Endothelial cell of umbilical vein (primary cell): ENCODE measurements around the gene XRCC4. TPM values are rescaled to one million over a fixed set of nuclear protein-coding genes. Genes with fewer than 3 reads are reported as not detected.

Experiments used
- BruUV-seq: library from RNA; stranded (reverse); fragments of 400-500 nt; replicated peaks from 2 replicates; lab custom pipeline; 2021; lab: Mats Ljungman, UMichigan
- CTCF ChIA-PET: fragments of 300-600, 350-600 bp; sonication (Branson Sonifier 250); formaldehyde crosslinking; loops from one replicate; lab custom pipeline; 2021; ENCODE audit warnings: antibody characterized with exemption, inconsistent platforms; lab: Charles Lee
- POLR2A ChIA-PET: fragments of 300-600, 350-600 bp; sonication (Branson Sonifier 250); formaldehyde crosslinking; loops from one replicate; lab custom pipeline; 2021; ENCODE audit warnings: antibody characterized with exemption, inconsistent platforms; lab: Charles Lee
- DNase-seq: peaks from one replicate; pipeline ENCODE4 v3.0.0-alpha.2; 2011; ENCODE audit warnings: low read depth, low spot score
- FAIRE-seq: peaks from 2 replicates; lab custom pipeline; 2011; peaks lifted over from hg19 to GRCh38; lab: Jason Lieb, UNC
- H2AFZ ChIP-seq: 2 replicates; pipeline ENCODE4 v1.6.0; 2012; ENCODE audit warnings: low read depth, low read length, control low read depth, inconsistent platforms
- H3K27ac ChIP-seq: 2 replicates; pipeline ENCODE4 v1.5.1; 2011; ENCODE audit warnings: low read depth, mild to moderate bottlenecking, control low read depth, low read length, moderate library complexity; ENCODE audit not compliant: insufficient read depth
- H3K27me3 ChIP-seq, 2 experiments: 2 replicates each; pipeline versions ENCODE4 v1.6.0 to v1.6.1; 2011; ENCODE audit warnings: low read length in 2 of 2, mixed read lengths in 1 of 2; ENCODE audit not compliant: control insufficient read depth in 2 of 2, insufficient read depth in 2 of 2
- H3K36me3 ChIP-seq, 2 experiments: 2 replicates in 1 of 2; 3 replicates in 1 of 2; pipeline ENCODE4 v1.5.1; 2011; ENCODE audit warnings: low read length in 2 of 2, mild to moderate bottlenecking in 1 of 2, moderate library complexity in 1 of 2; ENCODE audit not compliant: control insufficient read depth in 2 of 2, insufficient read depth in 2 of 2; ENCODE audit errors: extremely low read depth in 1 of 2
- H3K4me1 ChIP-seq: 3 replicates; pipeline ENCODE4 v1.5.1; 2011; ENCODE audit warnings: mild to moderate bottlenecking, low read length; ENCODE audit not compliant: control insufficient read depth, insufficient read depth; ENCODE audit errors: extremely low read depth
- H3K4me2 ChIP-seq: 2 replicates; pipeline ENCODE4 v1.6.1; 2011; ENCODE audit warnings: low read length, control low read depth, mixed read lengths; ENCODE audit not compliant: insufficient read depth
- H3K4me3 ChIP-seq, 3 experiments: fragments of 200-600 bp in 1 of 3; sonication (generic), shearing (Covaris generic) in 1 of 3; replicated peaks in 1 of 3; 2 replicates each; pipeline ENCODE4 v1.5.1; 2011 to 2016; ENCODE audit warnings: control low read depth in 3 of 3, low read length in 3 of 3, mild to moderate bottlenecking in 2 of 3, inconsistent platforms in 1 of 3, low read depth in 1 of 3, moderate library complexity in 1 of 3; ENCODE audit not compliant: insufficient read depth in 1 of 3
- H3K79me2 ChIP-seq: 2 replicates; pipeline ENCODE4 v1.6.0; 2012; ENCODE audit warnings: low read length, inconsistent platforms; ENCODE audit not compliant: control insufficient read depth, insufficient read depth
- H3K9ac ChIP-seq: replicated peaks from 2 replicates; pipeline ENCODE3; 2011; ENCODE audit warnings: low read length, control low read depth; ENCODE audit not compliant: insufficient read depth; ENCODE audit errors: extremely low read depth
- H3K9me1 ChIP-seq: replicated peaks from 3 replicates; pipeline ENCODE4 v1.6.0; 2011; ENCODE audit warnings: mild to moderate bottlenecking, low read length; ENCODE audit not compliant: control insufficient read depth, insufficient read depth; ENCODE audit errors: extremely low read depth
- H3K9me3 ChIP-seq: replicated peaks from 2 replicates; pipeline ENCODE4 v1.5.1; 2012; ENCODE audit warnings: low read length, inconsistent platforms; ENCODE audit not compliant: control insufficient read depth, insufficient read depth
- H4K20me1 ChIP-seq: replicated peaks from 2 replicates; pipeline ENCODE3; 2011; ENCODE audit warnings: mild to moderate bottlenecking, low read length; ENCODE audit not compliant: control insufficient read depth, insufficient read depth; ENCODE audit errors: extremely low read depth
- CTCF ChIP-seq, 2 donors: IDR thresholded peaks; 1 replicate in 1 of 2; 2 replicates in 1 of 2; pipeline ENCODE4 v1.5.1; 2011; ENCODE audit warnings: low read length in 2 of 2, mild to moderate bottlenecking in 2 of 2, moderate library complexity in 2 of 2, control low read depth in 1 of 2, inconsistent platforms in 1 of 2, low read depth in 1 of 2; ENCODE audit not compliant: insufficient read depth in 1 of 2; ENCODE audit errors: extremely low read depth in 1 of 2
- EZH2 ChIP-seq: IDR thresholded peaks from 2 replicates; pipeline ENCODE4 v1.6.1; 2012; ENCODE audit warnings: borderline replicate concordance, low read depth, mild to moderate bottlenecking, moderate library complexity, low read length, inconsistent platforms; ENCODE audit not compliant: severe bottlenecking
- FOS ChIP-seq: IDR thresholded peaks from 2 replicates; pipeline ENCODE4 v1.6.1; 2011; ENCODE audit warnings: mild to moderate bottlenecking, low read length, moderate library complexity, borderline replicate concordance; ENCODE audit not compliant: insufficient read depth
- GATA2 ChIP-seq: IDR thresholded peaks from 2 replicates; pipeline ENCODE4 v1.7.0; 2011; ENCODE audit warnings: low read depth, mild to moderate bottlenecking, moderate library complexity, mixed read lengths, low read length; ENCODE audit not compliant: insufficient read length, insufficient read depth
- JUN ChIP-seq: IDR thresholded peaks from 2 replicates; pipeline ENCODE4 v1.6.1; 2011; ENCODE audit warnings: borderline replicate concordance, low read depth; ENCODE audit not compliant: insufficient read length, insufficient read depth
- MAX ChIP-seq: IDR thresholded peaks from 2 replicates; pipeline ENCODE4 v1.6.1; 2011; ENCODE audit not compliant: insufficient read depth, insufficient read length
- MYC ChIP-seq: IDR thresholded peaks from one replicate; pipeline ENCODE4 v1.6.1; 2011; ENCODE audit warnings: mild to moderate bottlenecking, low read depth, low read length
- POLR2A ChIP-seq: IDR thresholded peaks from 2 replicates; pipeline ENCODE4 v1.6.1; 2012; ENCODE audit warnings: low read depth, mild to moderate bottlenecking, control low read depth, low read length
- POLR2AphosphoS5 ChIP-seq: IDR thresholded peaks from 2 replicates; pipeline ENCODE4 v1.6.1; 2012; ENCODE audit warnings: low read depth, mild to moderate bottlenecking, control low read depth, low read length, moderate library complexity; ENCODE audit not compliant: insufficient read depth
- dilution Hi-C: fragments of 300-500 bp; cut with MboI; formaldehyde crosslinking; loops from one replicate; pipeline ENCODE4 v1.15.0; 2019; ENCODE audit warnings: low sequenced_read_pairs; ENCODE audit not compliant: extremely low pct_ligation_motif_present
- intact Hi-C: fragments of 100-400 bp; cut with micrococcal nuclease; formaldehyde crosslinking; loops from one replicate; pipeline ENCODE4 v1.10.0; 2022
- polyA plus RNA-seq, 4 experiments: library from polyadenylated mRNA; depleted of rRNA in 3 of 4; stranded (reverse) in 3 of 4; unstranded in 1 of 4; fragments of >200 nt; gene quantifications; 2 replicates each; pipeline versions ENCODE4 v1.2.1 to v1.2.3, GENCODE V29; 2011 to 2012; ENCODE audit warnings: missing spikeins in 1 of 4
- total RNA-seq: library from RNA; stranded (reverse); gene quantifications from 2 replicates; pipeline ENCODE4 v1.2.3, GENCODE V29; 2021

Gene XRCC4
- total and polyA plus RNA-seq, 2 donors (not counting 3 experiments of a cell fraction or from before 2014, with no cell fraction given) = 1.3 to 7.7 TPM

GRCh38 chr5:83199126-83199525, 121.8 kb downstream of the XRCC4 start:
- FAIRE-seq (peak; percentile 24), DNase-seq (no peak)
- no peaks in the 10 kb centered on the region for H3K27me3 ChIP-seq
- intact Hi-C loops = no loop called here
- no peak overlapping the region for H3K4me2 ChIP-seq
- H3K9ac ChIP-seq = no peak overlapping the region
- H3K27ac ChIP-seq = no peak overlapping the region
- CTCF ChIA-PET = interaction anchor here (0.6 kb wide), 1 partner anchor 1915 kb away, joined by 6 read pairs; no protein-coding TSS in a partner anchor
- BruUV-seq = no TSS peak
- no peaks in the 10 kb centered on the region for H3K79me2 ChIP-seq
- H3K9me3 ChIP-seq = no peaks in the 10 kb centered on the region
- no peaks in the 10 kb centered on the region for H4K20me1 ChIP-seq
- H3K4me3 ChIP-seq = no peak overlapping the region
- H3K36me3 ChIP-seq = no peaks in the 10 kb centered on the region
- no peaks in the 10 kb centered on the region for H3K4me1 ChIP-seq
- dilution Hi-C loops = no loop called here
- H2AFZ ChIP-seq = no peak overlapping the region
- TF ChIP-seq MAX = no peak
- no peak for TF ChIP-seq FOS
- TF ChIP-seq MYC = no peak
- no peak for TF ChIP-seq JUN
- no peak for TF ChIP-seq POLR2AphosphoS5
- TF ChIP-seq EZH2 = no peak
- TF ChIP-seq CTCF (IDR thresholded peaks at IDR 0.05; ENCODE audit: extremely low read depth in 1 of 2, insufficient read depth in 1 of 2, low read depth in 1 of 2, low read length in 2 of 2) = no peak
- TF ChIP-seq GATA2 = no peak
- no peak for TF ChIP-seq POLR2A
- POLR2A ChIA-PET = no interaction called here
- H3K9me1 ChIP-seq = no peaks in the 10 kb centered on the region
